GM12874 (cell line): ENCODE results near the gene IRAK3.

Experiments
- TF ChIP-seq, protein P1 (sequence below): IDR thresholded peaks from 2 replicates; pipeline ENCODE4 v1.5.1; 2011; ENCODE audit warnings: low read depth, mild to moderate bottlenecking, control low read depth, low read length, moderate library complexity; ENCODE audit not compliant: insufficient read depth

Gene IRAK3

DNA sequence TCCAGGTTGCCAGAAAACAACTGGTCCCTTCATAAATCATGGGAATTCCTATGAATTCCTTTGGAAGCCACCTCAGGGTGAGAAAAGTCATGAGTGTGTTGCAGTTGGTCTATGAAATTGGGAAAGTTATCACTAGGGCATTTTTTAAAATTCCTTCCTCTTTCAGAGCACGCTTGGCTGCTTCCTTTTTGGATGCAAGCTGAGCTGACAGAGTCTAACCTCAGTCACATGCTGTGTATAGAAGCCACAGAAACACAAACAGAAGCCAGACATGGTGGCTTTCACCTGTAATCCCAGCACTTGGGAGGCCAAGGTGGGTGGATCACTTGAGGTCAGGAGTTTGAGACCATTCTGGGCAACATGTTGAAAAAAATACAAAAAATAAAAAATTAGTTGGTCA, 91.5 kb downstream of the IRAK3 start:
- TF ChIP-seq, protein P1, sequence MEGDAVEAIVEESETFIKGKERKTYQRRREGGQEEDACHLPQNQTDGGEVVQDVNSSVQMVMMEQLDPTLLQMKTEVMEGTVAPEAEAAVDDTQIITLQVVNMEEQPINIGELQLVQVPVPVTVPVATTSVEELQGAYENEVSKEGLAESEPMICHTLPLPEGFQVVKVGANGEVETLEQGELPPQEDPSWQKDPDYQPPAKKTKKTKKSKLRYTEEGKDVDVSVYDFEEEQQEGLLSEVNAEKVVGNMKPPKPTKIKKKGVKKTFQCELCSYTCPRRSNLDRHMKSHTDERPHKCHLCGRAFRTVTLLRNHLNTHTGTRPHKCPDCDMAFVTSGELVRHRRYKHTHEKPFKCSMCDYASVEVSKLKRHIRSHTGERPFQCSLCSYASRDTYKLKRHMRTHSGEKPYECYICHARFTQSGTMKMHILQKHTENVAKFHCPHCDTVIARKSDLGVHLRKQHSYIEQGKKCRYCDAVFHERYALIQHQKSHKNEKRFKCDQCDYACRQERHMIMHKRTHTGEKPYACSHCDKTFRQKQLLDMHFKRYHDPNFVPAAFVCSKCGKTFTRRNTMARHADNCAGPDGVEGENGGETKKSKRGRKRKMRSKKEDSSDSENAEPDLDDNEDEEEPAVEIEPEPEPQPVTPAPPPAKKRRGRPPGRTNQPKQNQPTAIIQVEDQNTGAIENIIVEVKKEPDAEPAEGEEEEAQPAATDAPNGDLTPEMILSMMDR: no peak

DNA sequence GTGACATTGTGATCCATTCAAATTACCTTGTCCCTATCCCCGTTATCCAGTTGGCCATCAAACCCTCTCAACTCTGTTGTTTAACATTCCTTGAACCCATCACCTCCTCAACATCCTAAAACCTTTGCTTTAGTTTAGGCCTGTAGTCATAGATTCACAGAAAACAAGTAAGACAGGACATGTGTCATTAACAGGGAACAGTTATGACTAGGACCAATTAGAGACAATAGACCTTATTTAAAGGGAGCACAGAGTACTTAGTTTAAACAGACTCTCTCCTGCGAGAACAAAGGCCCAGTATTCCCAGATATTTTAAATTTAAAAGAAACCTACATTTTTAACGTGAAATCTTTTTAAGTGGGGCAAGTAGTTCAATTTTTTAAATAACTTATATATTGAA, 93.2 kb downstream of the IRAK3 start:
- TF ChIP-seq, protein P1: no peak

DNA sequence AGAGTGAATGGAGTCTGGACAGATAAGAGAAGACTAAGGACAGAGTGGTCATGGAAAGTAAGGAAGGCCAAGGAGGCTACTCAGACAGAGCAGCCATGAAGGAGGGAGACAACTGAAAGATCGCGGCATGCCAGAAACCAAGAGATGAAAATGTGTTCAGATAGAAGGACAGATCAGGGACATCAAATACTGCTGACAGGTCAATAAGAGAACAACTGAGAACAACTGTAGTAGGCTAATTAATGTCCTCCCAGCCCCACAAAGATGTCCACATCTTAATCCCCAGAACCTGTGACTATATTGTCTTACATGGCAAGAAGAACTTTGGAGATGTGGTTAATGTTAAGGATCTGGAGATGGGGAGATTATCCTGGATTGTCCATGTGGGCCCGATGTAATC, 98.3 kb downstream of the IRAK3 start:
- TF ChIP-seq, protein P1: no peak

DNA sequence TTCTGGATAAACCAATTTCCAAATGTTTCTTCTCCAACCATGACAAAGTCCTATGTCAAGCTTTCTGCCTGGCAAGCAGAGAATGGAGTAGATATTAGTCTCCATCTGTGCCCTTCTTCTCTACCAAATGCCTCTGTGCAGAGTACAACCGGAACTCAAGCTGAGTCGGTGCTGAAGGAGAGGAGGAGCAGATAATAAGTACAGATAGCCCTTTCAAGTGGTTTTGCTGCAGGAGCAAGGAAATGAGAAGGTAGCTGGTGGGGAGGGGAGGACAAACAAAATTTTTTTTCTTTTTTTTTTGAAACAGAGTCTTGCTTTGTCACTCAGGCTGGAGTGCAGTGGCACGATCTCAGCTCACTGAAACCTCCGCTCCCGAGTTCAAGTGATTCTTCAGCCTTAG, 99.1 kb downstream of the IRAK3 start:
- TF ChIP-seq, protein P1: no peak

DNA sequence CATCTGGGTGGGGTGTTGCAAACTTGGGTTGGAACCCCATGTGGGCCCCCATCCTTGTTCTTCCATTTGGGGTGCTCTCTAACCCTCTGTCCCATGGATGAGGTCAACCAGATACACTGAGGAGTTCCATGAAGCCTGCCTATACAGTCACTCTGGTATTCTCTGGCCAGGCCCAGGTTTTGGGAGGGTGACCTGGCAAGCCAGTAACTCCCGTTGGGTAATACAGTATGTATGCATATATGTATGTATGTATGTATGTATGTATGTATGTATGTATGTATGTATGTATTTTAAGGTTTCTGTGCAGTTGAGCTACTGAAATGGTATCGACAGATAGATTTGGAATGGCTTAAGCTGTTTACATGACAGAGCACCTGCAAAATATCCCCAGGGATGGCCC, 100.5 kb downstream of the IRAK3 start:
- TF ChIP-seq, protein P1: no peak

DNA sequence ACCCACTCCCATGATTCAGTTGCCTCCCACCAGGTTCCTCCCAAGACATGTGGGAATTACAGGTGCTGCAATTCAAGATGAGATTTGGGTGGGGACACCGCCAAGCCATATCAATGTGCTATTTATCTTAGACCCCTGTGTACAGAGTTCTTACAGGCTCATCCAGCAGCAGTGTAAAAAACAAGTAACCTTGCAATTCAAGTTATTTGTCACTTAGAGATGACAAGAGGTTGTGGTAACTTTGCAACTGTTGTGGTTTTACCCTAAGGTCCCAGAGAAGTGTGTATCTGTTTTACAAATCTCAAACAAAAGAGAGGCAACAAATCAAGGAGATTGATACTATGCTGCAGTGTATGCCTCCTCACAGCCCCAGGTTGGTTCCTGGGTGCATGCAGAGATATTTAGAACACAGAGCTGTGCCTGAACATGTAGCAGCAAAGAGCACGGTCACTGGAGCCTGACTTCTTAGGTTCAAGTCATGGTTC, 101.7 kb downstream of the IRAK3 start:
- TF ChIP-seq, protein P1: no peak

DNA sequence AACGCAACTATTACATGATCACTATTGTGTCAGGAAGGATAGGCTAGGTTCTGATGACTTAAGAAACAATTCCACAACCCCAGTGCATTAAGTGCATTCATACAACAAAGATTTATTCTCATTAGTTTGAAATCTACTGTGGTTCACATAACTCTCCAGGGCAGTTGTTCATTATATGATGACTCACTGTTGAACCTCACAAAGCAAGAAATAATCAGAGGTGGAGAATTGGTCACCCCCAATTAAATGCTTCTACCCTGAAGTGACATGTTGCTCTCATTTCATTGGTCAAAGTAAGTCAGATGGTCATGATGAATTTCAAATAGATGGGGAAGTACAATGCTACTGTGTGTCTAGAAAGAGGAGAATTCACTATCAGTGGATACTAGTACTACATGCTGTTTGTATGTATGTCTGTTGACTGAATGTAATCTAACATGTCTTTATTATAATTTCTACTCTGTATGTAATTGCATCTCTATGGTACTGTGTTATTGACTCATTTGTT, 107.2 kb downstream of the IRAK3 start:
- TF ChIP-seq, protein P1: no peak
